ENCODE measurements around the gene ANO2.

Gene ANO2

DNA sequence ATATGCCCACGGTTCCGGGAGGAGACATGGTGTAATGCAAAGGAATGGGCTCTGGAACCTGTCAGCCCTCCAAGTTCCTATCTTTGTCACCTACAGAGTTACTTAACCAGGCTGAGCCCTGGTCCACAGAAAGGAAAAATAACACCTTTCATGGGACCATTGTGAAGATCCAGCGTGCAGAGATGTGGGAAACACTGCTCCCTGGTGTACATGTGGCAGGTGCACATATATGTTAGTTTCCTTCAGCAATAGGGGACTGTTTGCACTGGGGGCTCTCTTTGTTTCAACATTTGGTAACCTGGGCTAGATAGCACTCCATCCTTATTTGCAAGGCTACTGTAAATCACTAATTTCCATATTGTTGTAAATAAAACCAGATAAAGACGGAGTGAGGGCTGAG lies 72.3 kb downstream of the ANO2 start:
- H3K36me3 ChIP-seq (ENCODE audit: control insufficient read depth, insufficient read depth, low read length) = no peaks in the 10 kb centered on the region

DNA sequence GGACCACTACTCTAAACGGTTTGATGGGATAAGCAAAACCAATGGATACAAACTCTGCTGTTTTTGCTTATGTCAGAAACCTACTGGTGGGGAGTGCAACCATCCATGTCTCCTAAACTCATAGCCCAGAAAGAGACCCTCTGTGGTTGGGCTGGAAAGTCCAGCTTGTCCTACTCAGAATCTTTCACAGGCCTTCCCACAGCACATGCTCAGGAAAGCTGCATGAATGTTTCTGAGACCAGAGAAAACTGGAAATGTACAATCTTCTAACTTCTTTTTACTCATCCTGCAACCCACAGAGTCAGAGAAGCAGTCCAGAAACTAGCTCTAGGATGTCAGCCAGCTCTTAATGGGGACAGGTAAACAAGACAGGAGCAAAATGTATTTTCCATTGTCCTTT lies 73.3 kb downstream of the ANO2 start:
- H3K4me3 ChIP-seq (replicated peaks; ENCODE audit: low read depth, low read length) = no peak overlapping the region

More for the DNA sequence above, 72.3 kb downstream of the ANO2 start:
- Histone ChIP-seq H3K27me3 (replicated peaks; ENCODE audit: control insufficient read depth, insufficient read depth, low read length) (no peaks in the 10 kb centered on the region; the same call in 1 of the 2 replicates), H3K4me3 (replicated peaks; ENCODE audit: low read depth, low read length) (no peak overlapping the region)
- peak; percentile 25 for TF ChIP-seq CTCF (IDR thresholded peaks at IDR 0.05; ENCODE audit: insufficient read depth, low read length, poor library complexity, severe bottlenecking)
- DNase-seq (ENCODE audit: extremely low read depth, insufficient read length) = no peak

DNA sequence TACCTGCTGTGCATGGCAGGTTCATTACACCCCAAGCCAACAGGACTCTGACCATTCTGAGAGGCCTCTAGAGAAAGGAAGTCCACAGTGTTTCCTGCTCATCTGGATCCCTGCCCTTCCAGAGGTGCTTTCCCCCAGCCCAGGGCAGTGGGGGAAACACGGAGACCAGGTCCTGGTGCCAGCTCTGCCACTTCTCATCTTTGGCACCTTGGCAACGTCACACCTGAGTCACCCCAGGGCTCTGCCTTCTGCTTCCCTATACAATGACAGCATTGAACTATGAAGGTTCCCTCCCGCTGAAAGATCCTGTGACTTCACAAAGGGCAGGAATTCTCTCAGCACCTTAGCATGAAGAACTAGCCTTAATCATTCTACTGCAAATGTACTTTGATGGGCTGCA lies 74.9 kb downstream of the ANO2 start:
- H3K27me3 ChIP-seq (replicated peaks; ENCODE audit: control insufficient read depth, insufficient read depth, low read length) = no peaks in the 10 kb centered on the region; the same call in none of the 2 replicates

More for the DNA sequence above, 73.3 kb downstream of the ANO2 start:
- Histone ChIP-seq H3K36me3 (ENCODE audit: control insufficient read depth, insufficient read depth, low read length) (no peaks in the 10 kb centered on the region), H3K27me3 (replicated peaks; ENCODE audit: control insufficient read depth, insufficient read depth, low read length) (no peaks in the 10 kb centered on the region; the same call in 1 of the 2 replicates)
- no peak for DNase-seq (ENCODE audit: extremely low read depth, insufficient read length)
- TF ChIP-seq CTCF (IDR thresholded peaks at IDR 0.05; ENCODE audit: insufficient read depth, low read length, poor library complexity, severe bottlenecking) = no peak

GRCh38 chr12:5868625-5869295 lies 76.3 kb downstream of the ANO2 start:
- H3K36me3 ChIP-seq (ENCODE audit: control insufficient read depth, insufficient read depth, low read length) = no peaks in the 10 kb centered on the region
- no peak overlapping the region for H3K4me3 ChIP-seq (replicated peaks; ENCODE audit: low read depth, low read length)
- H3K27me3 ChIP-seq (replicated peaks; ENCODE audit: control insufficient read depth, insufficient read depth, low read length) = no peaks in the 10 kb centered on the region; the same call in none of the 2 replicates
- no peak for DNase-seq (ENCODE audit: extremely low read depth, insufficient read length)
- no peak for TF ChIP-seq CTCF (IDR thresholded peaks at IDR 0.05; ENCODE audit: insufficient read depth, low read length, poor library complexity, severe bottlenecking)

More for the DNA sequence above, 74.9 kb downstream of the ANO2 start:
- no peak overlapping the region for H3K4me3 ChIP-seq (replicated peaks; ENCODE audit: low read depth, low read length)
- DNase-seq (ENCODE audit: extremely low read depth, insufficient read length) = no peak
- TF ChIP-seq CTCF (IDR thresholded peaks at IDR 0.05; ENCODE audit: insufficient read depth, low read length, poor library complexity, severe bottlenecking) = no peak
- H3K36me3 ChIP-seq (ENCODE audit: control insufficient read depth, insufficient read depth, low read length) = no peaks in the 10 kb centered on the region

DNA sequence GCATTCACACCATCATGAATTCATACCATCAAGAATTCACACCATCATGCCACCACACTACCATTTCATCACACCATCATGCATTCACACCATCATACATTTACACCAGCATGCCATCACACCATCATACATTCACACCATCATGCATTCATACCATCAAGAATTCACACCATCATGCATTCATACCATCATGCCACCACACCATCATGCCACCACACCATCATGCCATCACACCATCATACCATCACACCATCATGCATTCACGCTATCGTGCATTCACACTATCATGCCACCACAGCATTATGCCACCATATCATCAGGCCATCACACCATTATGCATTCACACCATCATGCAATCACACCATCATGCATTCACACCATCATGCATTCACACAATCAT lies 79.7 kb downstream of the ANO2 start:
- no peaks in the 10 kb centered on the region for H3K36me3 ChIP-seq (ENCODE audit: control insufficient read depth, insufficient read depth, low read length)
- TF ChIP-seq CTCF (IDR thresholded peaks at IDR 0.05; ENCODE audit: insufficient read depth, low read length, poor library complexity, severe bottlenecking) = no peak
- H3K27me3 ChIP-seq (replicated peaks; ENCODE audit: control insufficient read depth, insufficient read depth, low read length) = peaks cover 2% of the 10 kb centered on the region
- H3K4me3 ChIP-seq (replicated peaks; ENCODE audit: low read depth, low read length) = no peak overlapping the region
- DNase-seq (ENCODE audit: extremely low read depth, insufficient read length) = no peak

All from GM06990 (cell line).